ENCODE data around the gene DENND5B. TPM values are rescaled to one million over a fixed set of nuclear protein-coding genes. Genes with fewer than 3 reads are reported as not detected.

DENND5B gene
- total and polyA plus RNA-seq, 2 of the 4 experiments (the other 2 are of a cell fraction), result 5.5 to 13.4 TPM

DNA sequence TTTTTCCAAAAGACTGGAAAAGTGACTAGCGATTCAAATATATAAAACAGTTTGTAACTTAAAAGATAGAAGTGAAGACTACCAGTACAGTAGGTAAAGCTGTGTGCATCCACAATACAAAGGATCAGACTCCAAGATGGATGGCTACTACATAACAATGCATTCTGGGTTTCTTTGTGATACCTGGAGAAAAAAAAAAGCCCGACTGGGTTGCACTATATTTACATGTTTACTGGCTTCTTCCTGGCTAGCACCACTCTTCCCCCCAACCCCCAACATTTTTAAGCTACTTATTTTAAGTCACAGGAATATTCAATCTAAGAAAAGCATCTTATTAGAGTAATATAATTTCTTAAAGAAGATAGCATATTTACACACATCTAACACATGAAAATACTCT, 203.9 kb downstream of the DENND5B start:
- intact Hi-C loops (cut with micrococcal nuclease), result no loop called here
- Histone ChIP-seq H3K18ac (ENCODE audit: low read depth, low read length) (no peak overlapping the region), H4K91ac (ENCODE audit: insufficient read depth, low read depth, low read length) (no peak overlapping the region), H2BK20ac (ENCODE audit: low read depth, low read length) (no peak overlapping the region), H3K79me1 (ENCODE audit: low read depth in 1 of 2, low read length in 2 of 2) (no peaks in the 10 kb centered on the region), H3K36me3 (ENCODE audit: control insufficient read depth, insufficient read depth, low read length) (peaks cover 7% of the 10 kb centered on the region), H4K8ac (ENCODE audit: low read depth in 2 of 2, low read length in 2 of 2) (no peak overlapping the region), H3K9me1 (ENCODE audit: insufficient read depth, low read length) (no peaks in the 10 kb centered on the region; the same call in 1 of the 2 replicates), H2AK9ac (replicated peaks; ENCODE audit: low read depth, low read length, poor library complexity) (no peak overlapping the region), H3K9ac (ENCODE audit: low read depth, low read length) (no peak overlapping the region), H4K20me1 (ENCODE audit: insufficient read depth, low read length) (no peaks in the 10 kb centered on the region), H3K56ac (ENCODE audit: extremely low read depth, insufficient read depth, low read length) (no peak overlapping the region), H3K4me3 (ENCODE audit: insufficient read depth, low read depth, low read length) (no peak overlapping the region), H3K27ac (ENCODE audit: insufficient read depth, low read length) (no peak overlapping the region), H3K4me2 (ENCODE audit: low read depth, low read length) (no peak overlapping the region), H4K5ac (ENCODE audit: low read depth, low read length) (no peak overlapping the region), H2AFZ (replicated peaks; ENCODE audit: low read length, poor library complexity) (no peak overlapping the region), H2BK15ac (ENCODE audit: low read depth, low read length) (no peak overlapping the region), H3K4me1 (ENCODE audit: control insufficient read depth, insufficient read depth, low read length) (peaks cover 2% of the 10 kb centered on the region; the same call in 1 of the 2 replicates), H3K23ac (ENCODE audit: low read depth, low read length) (no peak overlapping the region), H2BK120ac (ENCODE audit: low read depth, low read length) (no peak overlapping the region), H2AK5ac (ENCODE audit: low read depth, low read length) (no peak overlapping the region), H2BK5ac (ENCODE audit: low read depth, low read length, poor library complexity, severe bottlenecking) (no peak overlapping the region), H3K14ac (replicated peaks; ENCODE audit: low read depth, low read length) (no peak overlapping the region), H3K27me3 (ENCODE audit: control insufficient read depth, insufficient read depth, low read length) (no peaks in the 10 kb centered on the region), H3K9me3 (ENCODE audit: control insufficient read depth, insufficient read depth, low read length) (no peaks in the 10 kb centered on the region), H3K4ac (ENCODE audit: low read depth, low read length) (no peak overlapping the region)
- TF ChIP-seq, protein P1, sequence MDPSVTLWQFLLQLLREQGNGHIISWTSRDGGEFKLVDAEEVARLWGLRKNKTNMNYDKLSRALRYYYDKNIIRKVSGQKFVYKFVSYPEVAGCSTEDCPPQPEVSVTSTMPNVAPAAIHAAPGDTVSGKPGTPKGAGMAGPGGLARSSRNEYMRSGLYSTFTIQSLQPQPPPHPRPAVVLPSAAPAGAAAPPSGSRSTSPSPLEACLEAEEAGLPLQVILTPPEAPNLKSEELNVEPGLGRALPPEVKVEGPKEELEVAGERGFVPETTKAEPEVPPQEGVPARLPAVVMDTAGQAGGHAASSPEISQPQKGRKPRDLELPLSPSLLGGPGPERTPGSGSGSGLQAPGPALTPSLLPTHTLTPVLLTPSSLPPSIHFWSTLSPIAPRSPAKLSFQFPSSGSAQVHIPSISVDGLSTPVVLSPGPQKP (IDR thresholded peaks at IDR 0.05; ENCODE audit: borderline replicate concordance, low read depth, low read length), result no peak
- TF ChIP-seq RFX5 (IDR thresholded peaks at IDR 0.05; ENCODE audit: low read depth, low read length) (no peak), FOS (IDR thresholded peaks at IDR 0.05; ENCODE audit: low read depth, low read length) (no peak), NFE2L2 (IDR thresholded peaks at IDR 0.05; ENCODE audit: low read depth, low read length) (no peak), CEBPB (IDR thresholded peaks at IDR 0.05; ENCODE audit: low read depth, low read length) (no peak)
- dilution Hi-C loops (cut with HindIII; ENCODE audit: low sequenced_read_pairs, unreplicated experiment), result no loop called here
- WGBS, 2 experiments (ENCODE audit: extremely low coverage in 2 of 2, insufficient read length in 1 of 2), result no CpG with 5 or more reads among the region's 2 CpGs
- ChIA-PET POLR2A (ENCODE audit: unreplicated experiment) (no interaction called here), CTCF (interaction anchor here (0.6 kb wide), 1 partner anchor 10 kb away, joined by 7 read pairs; no protein-coding TSS in a partner anchor)
- in situ Hi-C loops (cut with MboI; ENCODE audit: low sequenced_read_pairs), result loop anchor here (25.0 kb wide), 1 partner anchor 925 kb away; no protein-coding TSS in a partner anchor
- DNase-seq, result no peak
- no peak for ATAC-seq (ENCODE audit: low read depth)
- BruUV-seq (replicated peaks), result no TSS peak

Data from IMR-90 (cell line).